Mesendoderm (in vitro differentiated cells): ENCODE measurements around the gene NBEA.

Experiments
- DNase-seq: peaks from one replicate; pipeline ENCODE4 v3.0.0; 2013
- H2AK5ac ChIP-seq: 2 replicates; pipeline ENCODE4 v1.6.1; 2013; ENCODE audit warnings: low read length, inconsistent platforms
- H2BK120ac ChIP-seq: 2 replicates; pipeline ENCODE4 v1.6.1; 2013; ENCODE audit warnings: low read depth, mild to moderate bottlenecking, low read length, moderate library complexity, mixed read lengths
- H2BK15ac ChIP-seq: replicated peaks from 2 replicates; pipeline ENCODE4 v1.6.1; 2013; ENCODE audit warnings: low read depth, mild to moderate bottlenecking, moderate library complexity
- H2BK5ac ChIP-seq: 2 replicates; pipeline ENCODE4 v1.6.1; 2013; ENCODE audit warnings: low read length, inconsistent platforms
- H3K18ac ChIP-seq: 2 replicates; pipeline ENCODE4 v1.6.1; 2013; ENCODE audit warnings: mild to moderate bottlenecking, low read length, mixed read lengths
- H3K23ac ChIP-seq: one replicate; pipeline ENCODE4 v1.6.1; 2013; ENCODE audit warnings: low read length
- H3K27ac ChIP-seq: 2 replicates; pipeline ENCODE4 v1.5.1; 2013; ENCODE audit warnings: low read depth, mild to moderate bottlenecking, inconsistent platforms, low read length, moderate library complexity
- H3K27me3 ChIP-seq: 2 replicates; pipeline ENCODE4 v1.6.1; 2013; ENCODE audit warnings: low read length, control low read depth, mild to moderate bottlenecking, inconsistent platforms; ENCODE audit not compliant: insufficient read depth, poor library complexity
- H3K36me3 ChIP-seq: 2 replicates; pipeline ENCODE4 v1.6.1; 2013; ENCODE audit warnings: low read length, inconsistent platforms; ENCODE audit not compliant: control insufficient read depth, insufficient read depth
- H3K4ac ChIP-seq: one replicate; pipeline ENCODE4 v1.6.1; 2013; ENCODE audit warnings: low read depth, mild to moderate bottlenecking, low read length, moderate library complexity
- H3K4me1 ChIP-seq: 2 replicates; pipeline ENCODE4 v1.6.1; 2013; ENCODE audit warnings: low read depth, low read length, inconsistent platforms; ENCODE audit not compliant: control insufficient read depth
- H3K4me2 ChIP-seq: 2 replicates; pipeline ENCODE4 v1.6.1; 2013; ENCODE audit warnings: low read length
- H3K4me3 ChIP-seq: 2 replicates; pipeline ENCODE4 v1.5.1; 2013; ENCODE audit warnings: mild to moderate bottlenecking, low read length
- H3K56ac ChIP-seq: one replicate; pipeline ENCODE4 v1.6.1; 2013; ENCODE audit warnings: low read length
- H3K79me1 ChIP-seq: 2 replicates; pipeline ENCODE4 v1.6.1; 2013; ENCODE audit warnings: low read length, inconsistent platforms
- H3K79me2 ChIP-seq: 2 replicates; pipeline ENCODE4 v1.6.1; 2013; ENCODE audit warnings: mild to moderate bottlenecking, low read length; ENCODE audit not compliant: control insufficient read depth, insufficient read depth
- H3K9ac ChIP-seq: 2 replicates; pipeline ENCODE4 v1.6.1; 2013; ENCODE audit warnings: low read length, inconsistent platforms
- H4K5ac ChIP-seq: one replicate; pipeline ENCODE4 v1.6.1; 2013; ENCODE audit warnings: low read length
- H4K8ac ChIP-seq: one replicate; pipeline ENCODE4 v1.6.1; 2013; ENCODE audit warnings: low read depth, mild to moderate bottlenecking, control low read depth, low read length, moderate library complexity
- WGBS: extraction: QIAGEN DNeasy Blood & Tissue Kit; methylation state at CpG from one replicate; pipeline ENCODE4 v1.1.7; 2013; ENCODE audit warnings: low lambda C conversion rate, missing lambda C conversion rate; ENCODE audit not compliant: insufficient coverage; ENCODE audit errors: extremely low coverage; 5-methylcytosine and 5-hydroxymethylcytosine counted together

The NBEA gene

GRCh38 chr13:34942732-34943435, 814 bp downstream of the NBEA start:
- no peak overlapping the region for H4K8ac ChIP-seq
- no peak overlapping the region for H2BK5ac ChIP-seq
- H2AK5ac ChIP-seq = no peak overlapping the region
- WGBS = no CpG with 5 or more reads among the region's 62 CpGs
- H3K36me3 ChIP-seq = no peaks in the 10 kb centered on the region
- peak overlapping the region; percentile 71 for H3K4me3 ChIP-seq
- no peaks in the 10 kb centered on the region for H3K27me3 ChIP-seq
- H3K9ac ChIP-seq = peak overlapping the region; percentile 70
- H3K79me1 ChIP-seq = no peaks in the 10 kb centered on the region
- no peak overlapping the region for H3K27ac ChIP-seq
- peak overlapping the region; percentile 87 for H3K4me2 ChIP-seq
- no peak overlapping the region for H3K4ac ChIP-seq
- no peak overlapping the region for H3K18ac ChIP-seq
- peaks cover 3% of the 10 kb centered on the region for H3K79me2 ChIP-seq
- peaks cover 4% of the 10 kb centered on the region for H3K4me1 ChIP-seq
- H3K23ac ChIP-seq = no peak overlapping the region
- no peak overlapping the region for H4K5ac ChIP-seq
- no peak overlapping the region for H2BK120ac ChIP-seq
- peak; percentile 68 for DNase-seq
- no peak overlapping the region for H2BK15ac ChIP-seq
- peak overlapping the region; percentile 94 for H3K56ac ChIP-seq

GRCh38 chr13:34943436-34944273, 1.6 kb downstream of the NBEA start:
- H2BK5ac ChIP-seq = no peak overlapping the region
- DNase-seq = no peak
- H2AK5ac ChIP-seq = no peak overlapping the region
- H3K56ac ChIP-seq = peak overlapping the region; percentile 30
- H3K4me3 ChIP-seq = peak overlapping the region; percentile 71
- peaks cover 5% of the 10 kb centered on the region for H3K79me2 ChIP-seq
- H3K23ac ChIP-seq = no peak overlapping the region
- H3K4me2 ChIP-seq = peak overlapping the region; percentile 87
- peaks cover 4% of the 10 kb centered on the region for H3K4me1 ChIP-seq
- H3K79me1 ChIP-seq = peaks cover 2% of the 10 kb centered on the region
- WGBS = no CpG with 5 or more reads among the region's 10 CpGs
- no peaks in the 10 kb centered on the region for H3K36me3 ChIP-seq
- H4K8ac ChIP-seq = no peak overlapping the region
- peak overlapping the region; percentile 65 for H3K9ac ChIP-seq
- H3K27ac ChIP-seq = no peak overlapping the region
- H2BK120ac ChIP-seq = no peak overlapping the region
- H3K4ac ChIP-seq = no peak overlapping the region
- H2BK15ac ChIP-seq = no peak overlapping the region
- H4K5ac ChIP-seq = no peak overlapping the region
- no peaks in the 10 kb centered on the region for H3K27me3 ChIP-seq
- no peak overlapping the region for H3K18ac ChIP-seq

- WGBS = no CpG with 5 or more reads among the region's 2 CpGs
- H2BK5ac ChIP-seq = no peak overlapping the region
- no peak overlapping the region for H3K27ac ChIP-seq
Measured at GRCh38 chr13:34944274-34944634, 2.2 kb downstream of the NBEA start.

GRCh38 chr13:34944751-34945150, 2.7 kb downstream of the NBEA start:
- no peak overlapping the region for H4K5ac ChIP-seq
- no peak overlapping the region for H3K4me2 ChIP-seq
- H3K18ac ChIP-seq = no peak overlapping the region
- H3K23ac ChIP-seq = no peak overlapping the region
- no CpG with 5 or more reads among the region's 2 CpGs for WGBS
- H3K4me1 ChIP-seq = peaks cover 4% of the 10 kb centered on the region
- no peak overlapping the region for H2BK15ac ChIP-seq
- no peaks in the 10 kb centered on the region for H3K36me3 ChIP-seq
- no peak overlapping the region for H2BK5ac ChIP-seq
- H3K79me1 ChIP-seq = peaks cover 2% of the 10 kb centered on the region
- no peak overlapping the region for H2BK120ac ChIP-seq
- no peak overlapping the region for H2AK5ac ChIP-seq
- no peak overlapping the region for H3K56ac ChIP-seq
- H3K79me2 ChIP-seq = peaks cover 5% of the 10 kb centered on the region
- H3K4me3 ChIP-seq = no peak overlapping the region
- no peak overlapping the region for H4K8ac ChIP-seq
- no peaks in the 10 kb centered on the region for H3K27me3 ChIP-seq
- no peak overlapping the region for H3K4ac ChIP-seq
- no peak overlapping the region for H3K27ac ChIP-seq
- no peak for DNase-seq
- H3K9ac ChIP-seq = no peak overlapping the region

More at GRCh38 chr13:34944274-34944634, 2.2 kb downstream of the NBEA start:
- H3K36me3 ChIP-seq = no peaks in the 10 kb centered on the region
- H3K9ac ChIP-seq = no peak overlapping the region
- no peak overlapping the region for H3K56ac ChIP-seq
- no peak overlapping the region for H3K18ac ChIP-seq
- no peak overlapping the region for H2AK5ac ChIP-seq
- H3K23ac ChIP-seq = no peak overlapping the region
- no peak overlapping the region for H3K4ac ChIP-seq
- no peak overlapping the region for H4K5ac ChIP-seq
- no peak overlapping the region for H2BK120ac ChIP-seq
- H4K8ac ChIP-seq = no peak overlapping the region
- H3K79me2 ChIP-seq = peaks cover 5% of the 10 kb centered on the region
- H2BK15ac ChIP-seq = no peak overlapping the region
- no peak overlapping the region for H3K4me3 ChIP-seq
- H3K79me1 ChIP-seq = peaks cover 2% of the 10 kb centered on the region
- H3K27me3 ChIP-seq = no peaks in the 10 kb centered on the region
- no peak overlapping the region for H3K4me2 ChIP-seq
- H3K4me1 ChIP-seq = peaks cover 4% of the 10 kb centered on the region
- DNase-seq = no peak

GRCh38 chr13:34951528-34951927, 9.5 kb downstream of the NBEA start:
- H3K36me3 ChIP-seq = no peaks in the 10 kb centered on the region

More at GRCh38 chr13:34951528-34951927, 9.5 kb downstream of the NBEA start:
- peak; percentile 35 for DNase-seq
- Histone ChIP-seq H3K4me2 (no peak overlapping the region), H3K4me1 (no peaks in the 10 kb centered on the region), H3K4ac (no peak overlapping the region), H4K5ac (no peak overlapping the region), H2AK5ac (no peak overlapping the region), H4K8ac (no peak overlapping the region), H3K9ac (no peak overlapping the region), H3K79me2 (peaks cover 13% of the 10 kb centered on the region), H3K56ac (no peak overlapping the region), H2BK5ac (no peak overlapping the region), H3K18ac (no peak overlapping the region), H3K79me1 (peaks cover 4% of the 10 kb centered on the region), H2BK15ac (no peak overlapping the region), H2BK120ac (no peak overlapping the region), H3K27me3 (no peaks in the 10 kb centered on the region), H3K23ac (no peak overlapping the region), H3K27ac (no peak overlapping the region), H3K4me3 (no peak overlapping the region)
